IMR-90 (cell line): Measurements from ENCODE around the gene SEMA5A. TPM values are rescaled to one million over a fixed set of nuclear protein-coding genes. Genes with fewer than 3 reads are reported as not detected.

Experiments used
- ATAC-seq: fragments of 200-7000 bp; cut with Tn5 transposase; 2 replicates; pipeline ENCODE4 v1.9.1; 2020; ENCODE audit warnings: low read depth, mild to moderate bottlenecking, moderate library complexity
- BruUV-seq: library from RNA; stranded (reverse); fragments of 400-500 nt; replicated peaks from 2 replicates; lab custom pipeline; 2021; lab: Mats Ljungman, UMichigan
- CTCF ChIA-PET: fragments of 300-600 bp; formaldehyde crosslinking; extraction: SDS; loops from one replicate; lab custom pipeline; 2021; ENCODE audit warnings: antibody characterized with exemption; lab: Yijun Ruan, JAX
- POLR2A ChIA-PET: fragments of 300-600 bp; sonication (Branson Sonifier 250); formaldehyde crosslinking; loops from one replicate; lab custom pipeline; 2022; ENCODE audit warnings: antibody characterized with exemption; ENCODE audit not compliant: unreplicated experiment; lab: Charles Lee
- DNase-seq: peaks from one replicate; pipeline ENCODE4 v3.0.0; 2013
- H2AFZ ChIP-seq: replicated peaks from 2 replicates; pipeline ENCODE3; 2013; ENCODE audit warnings: low read length, mild to moderate bottlenecking; ENCODE audit not compliant: poor library complexity
- H2AK5ac ChIP-seq: 2 replicates; pipeline ENCODE4 v1.6.1; 2013; ENCODE audit warnings: low read depth, low read length, inconsistent platforms
- H2AK9ac ChIP-seq: replicated peaks from 2 replicates; pipeline ENCODE3; 2013; ENCODE audit warnings: mild to moderate bottlenecking, low read depth, low read length, moderate library complexity; ENCODE audit not compliant: poor library complexity
- H2BK120ac ChIP-seq: 2 replicates; pipeline ENCODE4 v1.6.1; 2013; ENCODE audit warnings: low read depth, low read length, inconsistent platforms
- H2BK15ac ChIP-seq: 3 replicates; pipeline ENCODE4 v1.6.1; 2013; ENCODE audit warnings: low read depth, low read length, inconsistent platforms
- H2BK20ac ChIP-seq: 2 replicates; pipeline ENCODE4 v1.6.1; 2013; ENCODE audit warnings: low read depth, mild to moderate bottlenecking, inconsistent platforms, low read length, moderate library complexity
- H2BK5ac ChIP-seq: 2 replicates; pipeline ENCODE4 v1.6.1; 2013; ENCODE audit warnings: mild to moderate bottlenecking, low read depth, low read length, inconsistent platforms; ENCODE audit not compliant: poor library complexity, severe bottlenecking
- H3K14ac ChIP-seq: replicated peaks from 2 replicates; pipeline ENCODE4 v1.6.1; 2013; ENCODE audit warnings: low read depth, low read length, inconsistent platforms
- H3K18ac ChIP-seq: 2 replicates; pipeline ENCODE4 v1.6.1; 2013; ENCODE audit warnings: low read depth, low read length, control low read depth
- H3K23ac ChIP-seq: 2 replicates; pipeline ENCODE4 v1.6.1; 2013; ENCODE audit warnings: low read depth, low read length, inconsistent platforms
- H3K27ac ChIP-seq: 2 replicates; pipeline ENCODE4 v1.5.1; 2013; ENCODE audit warnings: mild to moderate bottlenecking, control low read depth, low read length; ENCODE audit not compliant: insufficient read depth
- H3K27me3 ChIP-seq: 2 replicates; pipeline ENCODE4 v1.6.1; 2013; ENCODE audit warnings: low read length; ENCODE audit not compliant: control insufficient read depth, insufficient read depth
- H3K36me3 ChIP-seq: 2 replicates; pipeline ENCODE4 v1.6.1; 2013; ENCODE audit warnings: low read length, mixed read lengths; ENCODE audit not compliant: control insufficient read depth, insufficient read depth
- H3K4ac ChIP-seq: 2 replicates; pipeline ENCODE4 v1.6.1; 2013; ENCODE audit warnings: low read depth, low read length, inconsistent platforms
- H3K4me1 ChIP-seq: 2 replicates; pipeline ENCODE4 v1.6.1; 2013; ENCODE audit warnings: low read length, mixed read lengths; ENCODE audit not compliant: control insufficient read depth, insufficient read depth
- H3K4me2 ChIP-seq: 2 replicates; pipeline ENCODE4 v1.6.1; 2013; ENCODE audit warnings: low read depth, mild to moderate bottlenecking, control low read depth, low read length, moderate library complexity
- H3K4me3 ChIP-seq: 2 replicates; pipeline ENCODE4 v1.5.1; 2013; ENCODE audit warnings: low read depth, mild to moderate bottlenecking, control low read depth, low read length, moderate library complexity; ENCODE audit not compliant: insufficient read depth
- H3K56ac ChIP-seq: 2 replicates; pipeline ENCODE4 v1.6.1; 2013; ENCODE audit warnings: low read length, inconsistent platforms; ENCODE audit not compliant: insufficient read depth; ENCODE audit errors: extremely low read depth
- H3K79me1 ChIP-seq, 2 experiments: 2 replicates each; pipeline ENCODE4 v1.6.1; 2013; ENCODE audit warnings: low read length in 2 of 2, inconsistent platforms in 1 of 2, low read depth in 1 of 2
- H3K9ac ChIP-seq: 2 replicates; pipeline ENCODE4 v1.6.1; 2013; ENCODE audit warnings: low read depth, low read length, control low read depth
- H3K9me1 ChIP-seq: 2 replicates; pipeline ENCODE4 v1.6.1; 2013; ENCODE audit warnings: low read length, inconsistent platforms; ENCODE audit not compliant: insufficient read depth
- H3K9me3 ChIP-seq: 2 replicates; pipeline ENCODE4 v1.6.1; 2013; ENCODE audit warnings: low read length; ENCODE audit not compliant: control insufficient read depth, insufficient read depth
- H4K20me1 ChIP-seq: 2 replicates; pipeline ENCODE4 v1.6.1; 2013; ENCODE audit warnings: low read length, inconsistent platforms; ENCODE audit not compliant: insufficient read depth
- H4K5ac ChIP-seq: 2 replicates; pipeline ENCODE4 v1.6.1; 2013; ENCODE audit warnings: mild to moderate bottlenecking, low read depth, low read length, control low read depth
- H4K8ac ChIP-seq, 2 experiments: 2 replicates each; pipeline ENCODE4 v1.6.1; 2013; ENCODE audit warnings: low read depth in 2 of 2, low read length in 2 of 2, control low read depth in 1 of 2, inconsistent platforms in 1 of 2
- H4K91ac ChIP-seq: 2 replicates; pipeline ENCODE4 v1.6.1; 2013; ENCODE audit warnings: low read depth, low read length, inconsistent platforms; ENCODE audit not compliant: insufficient read depth
- CEBPB ChIP-seq: IDR thresholded peaks from 2 replicates; pipeline ENCODE4 v1.6.1; 2012; ENCODE audit warnings: low read depth, low read length, improper control_type of control experiment
- CHD1 ChIP-seq: IDR thresholded peaks from 2 replicates; pipeline ENCODE4 v1.6.1; 2012; ENCODE audit warnings: low read depth, low read length, improper control_type of control experiment
- ELK1 ChIP-seq: fragments of 150-350 bp; IDR thresholded peaks from 2 replicates; pipeline ENCODE4 v1.6.1; 2016; ENCODE audit warnings: low read depth, mild to moderate bottlenecking, low read length, moderate library complexity, borderline replicate concordance
- FOS ChIP-seq: fragments of 150-350 bp; IDR thresholded peaks from 2 replicates; pipeline ENCODE4 v1.6.1; 2016; ENCODE audit warnings: low read depth, low read length
- MAFK ChIP-seq: IDR thresholded peaks from 2 replicates; pipeline ENCODE4 v1.6.1; 2012; ENCODE audit warnings: low read depth, low read length, improper control_type of control experiment
- MAZ ChIP-seq: IDR thresholded peaks from 2 replicates; pipeline ENCODE4 v1.6.1; 2012; ENCODE audit warnings: low read depth, mild to moderate bottlenecking, low read length, improper control_type of control experiment, moderate library complexity, borderline replicate concordance
- MXI1 ChIP-seq: IDR thresholded peaks from 2 replicates; pipeline ENCODE4 v1.6.1; 2012; ENCODE audit warnings: low read depth, mild to moderate bottlenecking, low read length, moderate library complexity, borderline replicate concordance
- NFE2L2 ChIP-seq: fragments of 150-350 bp; IDR thresholded peaks from 2 replicates; pipeline ENCODE4 v1.6.1; 2016; ENCODE audit warnings: low read depth, mild to moderate bottlenecking, low read length
- RAD21 ChIP-seq: IDR thresholded peaks from 2 replicates; pipeline ENCODE4 v1.6.1; 2012; ENCODE audit warnings: low read length, improper control_type of control experiment
- RCOR1 ChIP-seq: IDR thresholded peaks from 2 replicates; pipeline ENCODE4 v1.6.1; 2012; ENCODE audit warnings: mild to moderate bottlenecking, low read length, improper control_type of control experiment; ENCODE audit not compliant: insufficient replicate concordance
- RFX5 ChIP-seq: IDR thresholded peaks from 2 replicates; pipeline ENCODE4 v1.8.0; 2012; ENCODE audit warnings: low read depth, mild to moderate bottlenecking, low read length, moderate library complexity
- SMC3 ChIP-seq: fragments of 150-350 bp; IDR thresholded peaks from 2 replicates; pipeline ENCODE4 v1.6.1; 2016; ENCODE audit warnings: low read depth, mild to moderate bottlenecking, antibody characterized with exemption, low read length, moderate library complexity
- WGBS, 2 experiments: methylation state at CpG; one replicate each; pipeline versions ENCODE4 v1.1.5 to v1.1.7; 2013; ENCODE audit warnings: missing lambda C conversion rate in 2 of 2; ENCODE audit not compliant: insufficient read length in 1 of 2; ENCODE audit errors: extremely low coverage in 2 of 2; 5-methylcytosine and 5-hydroxymethylcytosine counted together
- dilution Hi-C: fragments of 300-500 bp; cut with HindIII; formaldehyde crosslinking; loops from one replicate; pipeline ENCODE4 v1.14.3; 2018; ENCODE audit warnings: low sequenced_read_pairs; ENCODE audit not compliant: unreplicated experiment
- in situ Hi-C: fragments of 300-500 bp; cut with MboI; formaldehyde crosslinking; loops from 3 replicates; pipeline ENCODE4 v1.14.3; 2019; ENCODE audit warnings: low sequenced_read_pairs, inconsistent platforms, mixed read lengths
- intact Hi-C: fragments of 100-400 bp; cut with micrococcal nuclease; formaldehyde crosslinking; loops from 2 replicates; pipeline ENCODE4 v1.10.0; 2022
- polyA plus RNA-seq, 3 experiments: library from polyadenylated mRNA; depleted of rRNA; stranded (reverse); fragments of >200 nt; gene quantifications; 2 replicates each; pipeline ENCODE4 v1.2.3, GENCODE V29; 2012; ENCODE audit warnings: low replicate concordance in 1 of 3
- total RNA-seq: library from RNA; depleted of rRNA; stranded (reverse); fragments of >200 nt; gene quantifications from 2 replicates; pipeline ENCODE4 v1.2.3, GENCODE V29; 2012
- TF ChIP-seq, protein P1 (sequence below): fragments of 150-350 bp; IDR thresholded peaks from 2 replicates; pipeline ENCODE4 v1.6.1; 2017; ENCODE audit warnings: mild to moderate bottlenecking, antibody characterized with exemption, low read length, low read depth

SEMA5A gene
- total and polyA plus RNA-seq, 2 of the 4 experiments (the other 2 are of a cell fraction), result 8.2 to 9.9 TPM

- no peak overlapping the region for H3K27ac ChIP-seq
- H3K4ac ChIP-seq, result 0 out of 2 replicates have a peak overlapping the region, but pooled peaks have one; percentile 15
- peak overlapping the region; percentile 31; the same call in 1 of the 3 replicates for H2BK15ac ChIP-seq
- peaks cover 0 to 20% of the 10 kb centered on the region in 2 experiments; a peak in 3 of 4 replicates for H3K79me1 ChIP-seq
- no peak overlapping the region for H4K5ac ChIP-seq
- no peaks in the 10 kb centered on the region; the same call in 1 of the 2 replicates for H3K36me3 ChIP-seq
- H2AK5ac ChIP-seq, result 0 out of 2 replicates have a peak overlapping the region, but pooled peaks have one; percentile 6
- no peaks in the 10 kb centered on the region for H3K27me3 ChIP-seq
- dilution Hi-C loops (no loop called here), in situ Hi-C loops (no loop called here), intact Hi-C loops (loop anchor here (10.0 kb wide), 1 partner anchor 885 kb away; no protein-coding TSS in a partner anchor)
- H2AFZ ChIP-seq, result no peak overlapping the region
- H2AK9ac ChIP-seq, result no peak overlapping the region
- H3K4me3 ChIP-seq, result no peak overlapping the region
- H3K9me1 ChIP-seq, result peaks cover 16% of the 10 kb centered on the region
- peak; percentile 56 for ATAC-seq
- TF ChIP-seq RCOR1 (peak; percentile 52), ELK1 (no peak), RFX5 (no peak), CHD1 (no peak), FOS (peak; percentile 39; the same call in 1 of the 2 replicates), MAZ (no peak), CEBPB (peak; percentile 66), MAFK (no peak), NFE2L2 (no peak), RAD21 (no peak), MXI1 (no peak), SMC3 (no peak)
- TF ChIP-seq, protein P1, sequence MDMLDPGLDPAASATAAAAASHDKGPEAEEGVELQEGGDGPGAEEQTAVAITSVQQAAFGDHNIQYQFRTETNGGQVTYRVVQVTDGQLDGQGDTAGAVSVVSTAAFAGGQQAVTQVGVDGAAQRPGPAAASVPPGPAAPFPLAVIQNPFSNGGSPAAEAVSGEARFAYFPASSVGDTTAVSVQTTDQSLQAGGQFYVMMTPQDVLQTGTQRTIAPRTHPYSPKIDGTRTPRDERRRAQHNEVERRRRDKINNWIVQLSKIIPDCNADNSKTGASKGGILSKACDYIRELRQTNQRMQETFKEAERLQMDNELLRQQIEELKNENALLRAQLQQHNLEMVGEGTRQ, result peak; percentile 79
- no peak overlapping the region for H3K23ac ChIP-seq
- no peak overlapping the region for H3K4me2 ChIP-seq
- H3K14ac ChIP-seq, result peak overlapping the region; percentile 63; the same call in 1 of the 2 replicates
- BruUV-seq, result no TSS peak
- H2BK20ac ChIP-seq, result 0 out of 2 replicates have a peak overlapping the region, but pooled peaks have one; percentile 59
- H3K9me3 ChIP-seq, result no peaks in the 10 kb centered on the region
- H3K4me1 ChIP-seq, result peaks cover 8% of the 10 kb centered on the region
- DNase-seq, result peak; percentile 98
- no peak overlapping the region for H3K56ac ChIP-seq
- no peak overlapping the region for H4K91ac ChIP-seq
- no CpG with 5 or more reads among the region's 1 CpG for WGBS, 2 experiments
- no peak overlapping the region for H3K18ac ChIP-seq
- peak overlapping the region; percentile 72 for H2BK5ac ChIP-seq
- ChIA-PET CTCF (no interaction called here), POLR2A (no interaction called here)
- H3K9ac ChIP-seq, result no peak overlapping the region
- no peaks in the 10 kb centered on the region for H4K20me1 ChIP-seq
- peak overlapping the region; percentile 65; the same call in 1 of the 2 replicates for H2BK120ac ChIP-seq
- H4K8ac ChIP-seq, result 0 out of 4 replicates have a peak overlapping the region, but pooled peaks of 1 of the 2 experiments have one; percentile 7
Measured at GRCh38 chr5:9149988-9150387, 395.9 kb downstream of the SEMA5A start.
